B cell (primary cell): ENCODE results near the gene WASF2. TPM values are rescaled to one million over a fixed set of nuclear protein-coding genes. Genes with fewer than 3 reads are reported as not detected.

ENCODE experiments used
- ATAC-seq: fragments of 200-7000 bp; cut with Tn5 transposase; one replicate; pipeline ENCODE4 v1.10.0; 2021; ENCODE audit warnings: low read depth, mild to moderate bottlenecking, moderate number of reproducible peaks, moderate library complexity
- CTCF ChIA-PET: fragments of 350-600 bp; sonication (Branson Sonifier 250); formaldehyde crosslinking; loops from one replicate; lab custom pipeline; 2021; ENCODE audit warnings: antibody characterized with exemption, inconsistent platforms; lab: Charles Lee
- POLR2A ChIA-PET: fragments of 350-600 bp; sonication (Branson Sonifier 250); formaldehyde crosslinking; loops from one replicate; lab custom pipeline; 2021; ENCODE audit warnings: antibody characterized with exemption; lab: Charles Lee
- DNase-seq: peaks from one replicate; pipeline ENCODE4 v3.0.0; 2013
- H2AFZ ChIP-seq: 2 replicates; pipeline ENCODE4 v1.6.1; 2012; ENCODE audit warnings: mild to moderate bottlenecking, low read depth, low read length; ENCODE audit not compliant: insufficient read depth, poor library complexity, severe bottlenecking
- H3K27ac ChIP-seq, 2 donors: 1 replicate in 1 of 2; 2 replicates in 1 of 2; pipeline ENCODE4 v1.5.1; 2012 to 2013; ENCODE audit warnings: low read length in 2 of 2, mild to moderate bottlenecking in 2 of 2, moderate library complexity in 1 of 2
- H3K27me3 ChIP-seq, 4 experiments: fragments of 200-600 bp in 1 of 4; sonication (generic) in 1 of 4; replicated peaks in 1 of 4; 1 replicate in 2 of 4; 2 replicates in 2 of 4; pipeline versions ENCODE4 v1.6.1 to v1.7.0; 2013 to 2016; ENCODE audit warnings: low read length in 3 of 4, mild to moderate bottlenecking in 2 of 4, mixed read lengths in 1 of 4, moderate library complexity in 1 of 4; ENCODE audit not compliant: insufficient read depth in 4 of 4, control insufficient read depth in 3 of 4; ENCODE audit errors: control extremely low read depth in 1 of 4
- H3K36me3 ChIP-seq, 2 experiments: replicated peaks in 1 of 2; 1 replicate in 1 of 2; 2 replicates in 1 of 2; pipeline versions ENCODE4 v1.6.1 to v1.7.1; 2013; ENCODE audit warnings: low read length in 1 of 2; ENCODE audit not compliant: insufficient read depth in 2 of 2, control insufficient read depth in 1 of 2; ENCODE audit errors: control extremely low read depth in 1 of 2, extremely low read depth in 1 of 2
- H3K4me1 ChIP-seq, 2 donors: fragments of 200-600 bp in 1 of 2; sonication (generic) in 1 of 2; 1 replicate in 1 of 2; 2 replicates in 1 of 2; pipeline versions ENCODE4 v1.5.1 to v1.6.1; 2013 to 2017; ENCODE audit warnings: low read length in 2 of 2; ENCODE audit not compliant: control insufficient read depth in 2 of 2, insufficient read depth in 2 of 2
- H3K4me2 ChIP-seq: replicated peaks from 2 replicates; pipeline ENCODE3; 2012; ENCODE audit warnings: mild to moderate bottlenecking, low read depth, low read length; ENCODE audit not compliant: poor library complexity, severe bottlenecking
- H3K4me3 ChIP-seq, 5 experiments: fragments of 200-600 bp in 1 of 5; sonication (generic) in 1 of 5; 1 replicate in 3 of 5; 2 replicates in 2 of 5; pipeline versions ENCODE4 v1.5.1 to v1.7.0; 2011 to 2016; ENCODE audit warnings: low read length in 4 of 5, mild to moderate bottlenecking in 4 of 5, low read depth in 2 of 5, control low read depth in 1 of 5, moderate library complexity in 1 of 5; ENCODE audit not compliant: insufficient read depth in 1 of 5; ENCODE audit errors: control extremely low read depth in 1 of 5, extremely low read depth in 1 of 5
- H3K79me2 ChIP-seq: fragments of 200-600 bp; sonication (generic); one replicate; pipeline ENCODE4 v1.6.0; 2016; ENCODE audit warnings: low read length; ENCODE audit not compliant: control insufficient read depth, insufficient read depth
- H3K9ac ChIP-seq: fragments of 200-600 bp; sonication (generic); 2 replicates; pipeline ENCODE4 v1.6.1; 2017; ENCODE audit warnings: mild to moderate bottlenecking, low read length, moderate library complexity
- H3K9me3 ChIP-seq, 3 donors: one replicate each; pipeline versions ENCODE4 v1.6.1 to v1.7.1; 2013; ENCODE audit warnings: low read length in 2 of 3; ENCODE audit not compliant: control insufficient read depth in 2 of 3, insufficient read depth in 1 of 3; ENCODE audit errors: control extremely low read depth in 1 of 3
- H4K20me1 ChIP-seq: 2 replicates; pipeline ENCODE4 v1.6.0; 2012; ENCODE audit warnings: mild to moderate bottlenecking, low read length; ENCODE audit not compliant: insufficient read depth, control insufficient read depth, poor library complexity, severe bottlenecking
- H3K27ac Mint-ChIP-seq: one replicate; pipeline ENCODE4 v1.8.0; 2021; ENCODE audit warnings: mixed read lengths
- H3K27me3 Mint-ChIP-seq: one replicate; pipeline ENCODE4 v1.8.0; 2021; ENCODE audit warnings: mixed read lengths
- H3K4me1 Mint-ChIP-seq: one replicate; pipeline ENCODE4 v1.8.0; 2021; ENCODE audit warnings: mixed read lengths
- H3K4me3 Mint-ChIP-seq: one replicate; pipeline ENCODE4 v1.8.0; 2021; ENCODE audit warnings: mixed read lengths
- H3K9me3 Mint-ChIP-seq: one replicate; pipeline ENCODE4 v1.8.0; 2022; ENCODE audit warnings: mixed read lengths; ENCODE audit not compliant: insufficient read depth
- EZH2 ChIP-seq: IDR thresholded peaks from 2 replicates; pipeline ENCODE4 v1.6.1; 2012; ENCODE audit warnings: borderline replicate concordance, low read depth, mild to moderate bottlenecking, moderate library complexity, low read length; ENCODE audit not compliant: insufficient read depth, poor library complexity, severe bottlenecking
- WGBS: methylation state at CpG from one replicate; pipeline ENCODE4 v1.1.5; 2013; ENCODE audit warnings: missing lambda C conversion rate; ENCODE audit not compliant: insufficient coverage; 5-methylcytosine and 5-hydroxymethylcytosine counted together
- intact Hi-C: fragments of 100-400 bp; cut with micrococcal nuclease; formaldehyde crosslinking; loops from one replicate; pipeline ENCODE4 v1.10.0; 2022
- polyA plus RNA-seq: library from polyadenylated mRNA; depleted of rRNA; stranded (reverse); fragments of >200 nt; gene quantifications from 2 replicates; pipeline ENCODE4 v1.2.3, GENCODE V29; 2012
- total RNA-seq, 2 donors: library from RNA; stranded (reverse); fragments of 120-200 nt in 1 of 2; gene quantifications; 1 replicate in 1 of 2; 2 replicates in 1 of 2; pipeline versions ENCODE4 v1.2.3 to v1.2.4, GENCODE V29; 2013 to 2022
- TF ChIP-seq, protein P1 (sequence below): fragments of 200-600 bp; IDR thresholded peaks from one replicate; pipeline ENCODE4 v1.8.0; 2022; ENCODE audit warnings: antibody characterized with exemption, mild to moderate bottlenecking

The WASF2 gene
- total and polyA plus RNA-seq, 2 donors (not counting 1 experiment from before 2014, with no cell fraction given), result 67.4 to 169 TPM

GRCh38 chr1:27526569-27527222, 36.7 kb upstream of the WASF2 start:
- no peak for TF ChIP-seq EZH2
- TF ChIP-seq, protein P1, sequence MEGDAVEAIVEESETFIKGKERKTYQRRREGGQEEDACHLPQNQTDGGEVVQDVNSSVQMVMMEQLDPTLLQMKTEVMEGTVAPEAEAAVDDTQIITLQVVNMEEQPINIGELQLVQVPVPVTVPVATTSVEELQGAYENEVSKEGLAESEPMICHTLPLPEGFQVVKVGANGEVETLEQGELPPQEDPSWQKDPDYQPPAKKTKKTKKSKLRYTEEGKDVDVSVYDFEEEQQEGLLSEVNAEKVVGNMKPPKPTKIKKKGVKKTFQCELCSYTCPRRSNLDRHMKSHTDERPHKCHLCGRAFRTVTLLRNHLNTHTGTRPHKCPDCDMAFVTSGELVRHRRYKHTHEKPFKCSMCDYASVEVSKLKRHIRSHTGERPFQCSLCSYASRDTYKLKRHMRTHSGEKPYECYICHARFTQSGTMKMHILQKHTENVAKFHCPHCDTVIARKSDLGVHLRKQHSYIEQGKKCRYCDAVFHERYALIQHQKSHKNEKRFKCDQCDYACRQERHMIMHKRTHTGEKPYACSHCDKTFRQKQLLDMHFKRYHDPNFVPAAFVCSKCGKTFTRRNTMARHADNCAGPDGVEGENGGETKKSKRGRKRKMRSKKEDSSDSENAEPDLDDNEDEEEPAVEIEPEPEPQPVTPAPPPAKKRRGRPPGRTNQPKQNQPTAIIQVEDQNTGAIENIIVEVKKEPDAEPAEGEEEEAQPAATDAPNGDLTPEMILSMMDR, result no peak
- Histone ChIP-seq H2AFZ (peak overlapping the region; percentile 67), H3K36me3 (no peaks in the 10 kb centered on the region), H4K20me1 (no peaks in the 10 kb centered on the region), H3K4me1 (peaks cover 56 to 58% of the 10 kb centered on the region in 2 donors), H3K79me2 (no peaks in the 10 kb centered on the region), H3K9ac (peak overlapping the region; percentile 27), H3K9me3 (no peaks in the 10 kb centered on the region), H3K27ac (peak overlapping the region; percentile 83 to 88), H3K4me3 (peak overlapping the region in 1 of 5 experiments; percentile 52), H3K4me2 (peak overlapping the region; percentile 87), H3K27me3 (peaks cover 0 to 4% (median 0%) of the 10 kb centered on the region in 4 experiments)
- H3K4me3 Mint-ChIP-seq, result peak overlapping the region; percentile 74
- ATAC-seq (no peak), DNase-seq (peak; percentile 57)
- H3K9me3 Mint-ChIP-seq, result no peaks in the 10 kb centered on the region
- CTCF ChIA-PET, result interaction anchor here (0.7 to 2.2 kb wide), 15 partner anchors 10 to 170 kb away, joined by 3 to 9 read pairs (median 3); no protein-coding TSS in a partner anchor
- intact Hi-C loops, result loop anchor here (1.0 to 10.0 kb wide), 5 partner anchors 30 to 201 kb away; partner anchors contain the start of gene FAM76A
- H3K27ac Mint-ChIP-seq, result peak overlapping the region; percentile 87
- H3K27me3 Mint-ChIP-seq, result no peaks in the 10 kb centered on the region
- WGBS, result 36% methylated on average over 10 of the region's 10 CpGs
- peaks cover 66% of the 10 kb centered on the region for H3K4me1 Mint-ChIP-seq
- POLR2A ChIA-PET, result interaction anchor here (0.6 to 3.6 kb wide), 7 partner anchors 33 to 137 kb away, joined by 3 to 38 read pairs (median 4); partner anchors contain the start of gene WASF2
